HL-60/S4 (cell line): Measurements from ENCODE around the gene NXT1.

Experiments used
- in situ Hi-C: fragments of 300-500 bp; cut with MboI; formaldehyde crosslinking; loops from 2 replicates; pipeline ENCODE4 v1.14.3; 2022; ENCODE audit warnings: low sequenced_read_pairs

The NXT1 gene

DNA sequence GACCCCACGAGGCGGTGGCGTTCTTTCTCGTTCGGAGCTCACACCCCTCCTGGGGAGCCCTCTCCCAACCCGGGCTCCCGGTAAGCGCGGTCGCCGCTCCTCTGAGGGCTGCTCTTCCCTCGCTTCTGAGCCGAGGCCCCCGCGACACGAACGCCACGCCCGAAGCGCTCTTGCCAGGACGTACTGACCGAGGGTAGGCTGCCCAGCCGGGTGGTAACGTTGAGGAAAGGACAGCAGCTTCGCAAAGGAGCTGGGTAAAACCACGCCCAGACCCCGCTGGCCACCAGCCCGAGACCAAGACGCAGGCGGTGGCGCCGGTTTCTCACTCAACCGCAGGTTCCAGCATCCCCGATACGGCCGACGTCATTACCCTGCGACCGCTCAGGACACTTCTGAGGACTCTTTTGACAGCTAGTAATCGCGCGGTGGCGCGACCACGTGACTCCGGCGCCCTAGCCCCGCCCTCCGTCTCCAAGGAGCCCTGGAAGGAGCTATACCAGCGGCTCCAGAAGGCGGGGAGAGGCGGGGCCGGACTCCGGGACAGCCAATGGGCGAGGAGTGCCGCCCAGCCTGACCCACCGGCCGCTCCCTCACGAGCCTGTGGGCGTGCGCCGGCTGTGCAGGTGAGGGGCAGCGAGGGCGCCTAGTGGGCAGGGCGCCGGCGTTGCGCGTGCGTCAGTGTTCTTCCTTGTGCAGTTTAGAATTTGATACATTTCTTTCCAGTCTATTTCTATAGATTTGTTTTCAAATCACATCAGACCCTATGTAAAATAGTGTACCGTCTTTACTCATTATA lies 7.4 kb downstream of the NXT1 start:
- in situ Hi-C loops: no loop called here

- in situ Hi-C loops: no loop called here
Observed at GRCh38 chr20:23358563-23358906, 7.9 kb downstream of the NXT1 start.

- in situ Hi-C loops: no loop called here
Observed at GRCh38 chr20:23358923-23359593, 8.5 kb downstream of the NXT1 start.

DNA sequence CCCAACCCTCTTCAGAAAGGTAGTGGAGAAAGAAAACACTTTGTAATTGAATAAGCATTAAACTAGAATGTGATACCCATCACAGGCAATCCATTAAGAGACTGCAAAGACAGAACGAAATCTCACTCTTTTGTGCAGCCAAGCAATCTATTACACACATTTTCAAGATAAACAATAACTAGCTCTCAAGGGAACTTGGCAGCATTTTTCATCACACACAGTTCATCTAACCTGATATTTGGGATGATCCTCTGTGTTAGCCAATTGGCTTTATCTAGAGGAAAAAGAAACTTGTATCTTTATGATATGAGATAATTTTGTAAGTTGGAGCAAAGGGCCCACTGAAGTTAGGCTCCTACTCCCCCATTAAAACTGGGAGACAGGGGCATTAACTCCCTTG lies 9.9 kb downstream of the NXT1 start:
- in situ Hi-C loops: no loop called here

DNA sequence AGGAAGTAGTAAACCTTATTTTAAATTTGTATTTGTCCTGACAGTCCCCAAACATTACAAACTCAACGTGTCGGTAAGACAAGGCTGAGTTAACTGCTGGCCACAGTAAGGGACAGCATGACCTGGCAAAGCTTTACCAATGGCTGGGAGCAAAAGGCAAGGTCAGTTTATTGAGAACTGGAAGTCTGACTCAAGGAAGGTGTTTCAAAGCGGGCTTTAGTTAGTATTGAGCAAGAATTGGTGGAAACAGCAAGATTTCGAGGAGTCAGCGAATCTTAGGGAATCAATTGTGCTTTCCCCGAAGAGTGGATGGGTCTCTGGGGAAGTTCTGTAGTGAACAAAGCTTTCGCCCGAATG lies 10.5 kb downstream of the NXT1 start:
- in situ Hi-C loops: no loop called here

DNA sequence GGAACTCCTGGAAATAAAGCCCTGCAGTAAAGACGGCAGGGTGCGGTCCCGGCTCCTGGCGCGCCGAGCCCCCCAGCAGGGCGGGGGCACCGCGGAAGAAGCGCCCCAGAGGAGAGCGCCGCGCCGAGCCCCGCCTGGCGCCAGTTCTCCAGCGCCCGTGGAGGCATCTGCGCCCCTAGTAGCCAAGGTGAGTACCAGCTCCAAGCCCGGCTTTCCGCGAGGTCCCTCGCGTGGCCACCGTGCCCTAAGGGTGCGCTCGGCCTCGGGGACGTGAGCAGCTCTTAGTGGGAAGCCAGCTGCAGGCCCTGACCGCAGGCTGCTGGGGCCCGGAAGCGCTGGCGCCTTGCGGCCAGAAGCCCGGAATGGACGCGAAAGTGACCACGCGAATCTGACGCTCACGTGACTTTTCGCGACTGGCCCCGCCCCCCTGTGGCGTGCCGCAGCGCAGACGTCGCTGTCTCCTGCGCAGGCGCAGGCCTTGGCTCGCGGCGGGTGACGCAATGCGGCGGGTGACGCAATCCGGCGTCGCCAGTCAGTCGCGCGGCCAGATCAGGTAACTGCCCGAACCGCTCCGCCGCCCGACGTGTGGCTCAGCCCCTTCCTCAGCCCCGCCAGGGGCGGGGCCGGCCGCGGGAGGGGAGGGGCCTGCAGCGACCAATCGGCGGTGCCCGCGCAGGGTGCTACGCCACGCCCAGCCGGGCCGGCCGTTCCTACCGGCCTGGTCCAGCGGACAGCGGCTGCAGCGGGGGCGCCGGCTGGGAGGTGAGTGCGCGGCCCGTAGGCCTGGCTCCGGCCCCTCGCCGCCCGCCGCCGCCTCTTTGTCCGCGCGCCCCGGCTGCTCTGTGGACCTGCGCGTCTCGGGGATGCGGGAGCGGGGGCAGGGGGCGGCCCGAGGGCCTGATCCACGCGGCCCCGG lies 11.1 kb downstream of the NXT1 start, which contains the start of gene GZF1:
Gene GZF1 (plus strand): TSS at position 707 of the 916 bp plus-strand sequence. CDS start 2,202 bp downstream, outside the sequence.
- in situ Hi-C loops: no loop called here

DNA sequence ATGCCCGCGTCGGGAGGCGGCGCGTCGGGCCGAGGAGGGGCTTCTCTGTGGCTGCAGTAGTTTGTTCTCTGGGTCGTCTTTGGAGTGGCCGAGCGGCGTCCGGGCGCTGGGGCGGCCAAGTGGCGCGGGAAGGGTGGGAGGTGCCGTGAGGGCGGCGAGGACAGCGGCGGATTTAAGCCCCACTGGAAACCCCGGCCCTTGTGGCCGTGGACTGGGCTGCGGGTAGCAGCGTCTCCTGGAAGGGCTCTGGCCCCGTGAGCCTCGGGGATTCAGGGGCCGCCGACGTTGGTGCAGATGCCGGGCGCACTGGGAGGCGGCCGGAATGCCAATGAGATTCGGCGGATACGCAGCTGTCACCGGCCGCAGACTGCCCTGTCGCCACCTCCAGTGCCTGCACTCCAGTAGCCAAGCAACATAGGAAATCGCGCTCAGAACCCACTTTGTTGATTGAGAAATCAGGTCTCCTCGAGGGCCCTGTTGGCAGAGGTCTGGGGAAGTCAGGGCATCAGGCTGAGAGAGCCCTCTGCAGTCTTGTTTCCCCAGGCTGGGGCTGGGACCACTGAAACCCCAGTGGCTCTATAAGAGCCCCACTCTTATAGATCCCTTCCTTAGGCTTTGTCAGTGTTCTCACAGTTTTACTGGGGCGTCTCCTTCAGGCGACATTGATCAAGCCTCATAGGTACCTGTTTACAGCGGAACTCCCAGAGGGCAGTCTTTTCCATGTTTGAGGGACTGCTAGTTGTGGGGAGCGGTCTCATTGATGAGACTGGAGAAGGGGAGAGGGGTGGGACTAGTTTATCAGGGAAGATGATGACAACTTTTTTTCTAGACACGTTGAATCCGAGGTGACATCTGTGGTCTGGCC lies 12.0 kb downstream of the NXT1 start:
- in situ Hi-C loops: no loop called here

DNA sequence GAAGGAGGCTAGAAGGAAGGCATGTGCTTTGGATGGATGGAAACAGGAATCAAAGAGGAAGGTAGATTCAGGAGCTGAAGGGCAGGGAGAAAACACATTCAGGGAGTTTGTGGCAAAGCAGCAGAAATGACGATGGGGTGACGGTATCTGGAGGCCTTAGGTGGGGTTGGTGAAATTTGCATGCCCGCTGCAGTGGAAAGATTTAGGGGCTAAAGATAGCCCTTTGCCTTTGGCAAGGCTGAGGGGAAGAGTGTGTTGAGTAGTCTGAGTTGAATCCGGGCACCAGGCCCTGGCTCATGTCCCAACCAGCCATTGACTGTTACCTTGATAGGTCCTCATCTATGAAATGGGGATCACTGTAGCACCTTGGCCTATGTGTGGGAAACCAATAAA lies 12.7 kb downstream of the NXT1 start:
- in situ Hi-C loops: no loop called here

DNA sequence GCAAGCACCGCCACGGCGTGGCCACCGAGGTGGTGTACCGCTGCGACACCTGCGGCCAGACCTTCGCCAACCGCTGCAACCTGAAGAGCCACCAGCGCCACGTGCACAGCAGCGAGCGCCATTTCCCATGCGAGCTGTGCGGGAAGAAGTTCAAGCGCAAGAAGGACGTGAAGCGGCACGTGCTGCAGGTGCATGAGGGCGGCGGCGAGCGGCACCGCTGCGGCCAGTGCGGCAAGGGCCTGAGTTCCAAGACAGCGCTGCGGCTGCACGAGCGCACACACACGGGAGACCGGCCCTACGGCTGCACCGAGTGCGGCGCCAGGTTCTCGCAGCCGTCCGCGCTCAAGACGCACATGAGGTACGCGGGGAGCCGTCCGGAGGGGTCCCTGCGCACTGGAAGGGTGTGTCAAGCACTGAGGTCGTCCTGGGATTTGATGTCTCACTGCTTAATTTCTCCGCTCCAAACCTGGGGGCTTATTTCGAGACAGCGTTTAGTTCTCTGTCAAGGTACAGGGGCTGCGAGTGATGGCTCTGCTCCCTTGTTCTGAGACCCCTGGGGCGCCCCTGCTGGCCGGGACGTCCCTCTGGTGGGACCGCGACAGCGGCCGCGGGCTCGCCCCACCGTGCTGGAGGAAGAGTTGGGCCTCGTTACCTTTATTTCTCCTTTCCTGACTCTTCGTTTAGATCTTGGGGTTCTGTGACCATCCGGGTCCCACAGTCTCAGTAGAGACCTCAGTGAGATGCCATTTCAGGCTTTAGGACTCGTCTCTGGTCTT lies 15.0 kb downstream of the NXT1 start:
- in situ Hi-C loops: no loop called here

- in situ Hi-C loops: no loop called here
Observed at GRCh38 chr20:23366384-23366783, 15.8 kb downstream of the NXT1 start.

GRCh38 chr20:23367770-23368169 lies 17.2 kb downstream of the NXT1 start:
- in situ Hi-C loops: no loop called here

DNA sequence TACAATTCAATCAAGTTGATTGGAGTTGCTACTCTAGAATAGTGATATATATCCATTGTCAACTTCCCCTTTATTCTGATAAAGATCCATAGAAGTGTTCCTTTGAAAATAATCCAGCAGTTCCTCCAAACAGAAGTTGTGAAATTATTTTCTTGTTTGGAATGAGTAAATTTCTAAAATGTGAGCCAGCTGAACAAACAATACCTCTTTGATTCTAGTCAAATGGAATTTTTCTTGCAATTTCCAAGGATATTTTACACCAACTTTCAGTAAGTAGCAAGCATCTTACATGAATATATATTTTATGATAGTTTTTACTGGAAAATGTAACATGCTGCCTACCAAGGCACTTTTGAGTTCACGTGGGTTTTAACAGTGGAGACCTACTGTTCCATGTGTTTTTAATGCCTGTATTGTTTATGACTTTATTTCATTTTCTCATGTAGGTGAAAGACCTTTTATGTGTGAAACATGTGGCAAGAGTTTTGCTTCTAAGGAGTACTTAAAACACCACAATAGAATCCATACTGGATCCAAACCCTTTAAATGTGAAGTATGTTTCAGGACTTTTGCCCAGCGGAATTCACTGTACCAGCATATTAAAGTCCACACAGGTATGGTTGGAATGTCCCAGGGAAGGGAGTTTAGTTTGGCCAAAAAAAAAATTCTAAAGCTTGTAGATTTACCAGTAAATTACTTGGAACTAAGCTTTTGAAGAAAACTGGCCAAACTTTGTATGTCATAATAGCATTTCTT lies 17.9 kb downstream of the NXT1 start:
- in situ Hi-C loops: no loop called here

GRCh38 chr20:23369072-23369823 lies 18.7 kb downstream of the NXT1 start:
- in situ Hi-C loops: no loop called here

DNA sequence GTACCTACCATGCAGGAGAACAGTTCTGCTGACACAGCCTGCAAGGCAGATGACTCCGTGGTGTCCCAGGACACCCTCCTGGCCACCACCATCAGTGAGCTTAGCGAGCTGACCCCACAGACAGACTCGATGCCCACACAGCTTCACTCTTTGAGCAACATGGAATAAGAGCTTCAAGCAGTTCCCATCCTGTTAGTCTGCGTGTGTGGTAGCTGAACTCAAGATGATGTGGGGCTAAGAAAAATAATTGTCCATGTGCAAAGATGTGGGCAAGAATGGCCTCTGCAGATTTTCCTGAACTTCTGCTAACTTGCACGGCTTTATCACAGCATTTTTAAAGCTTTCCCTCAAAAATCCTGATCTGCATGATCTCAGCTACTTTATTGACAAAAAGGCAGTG lies 19.7 kb downstream of the NXT1 start:
- in situ Hi-C loops: no loop called here

DNA sequence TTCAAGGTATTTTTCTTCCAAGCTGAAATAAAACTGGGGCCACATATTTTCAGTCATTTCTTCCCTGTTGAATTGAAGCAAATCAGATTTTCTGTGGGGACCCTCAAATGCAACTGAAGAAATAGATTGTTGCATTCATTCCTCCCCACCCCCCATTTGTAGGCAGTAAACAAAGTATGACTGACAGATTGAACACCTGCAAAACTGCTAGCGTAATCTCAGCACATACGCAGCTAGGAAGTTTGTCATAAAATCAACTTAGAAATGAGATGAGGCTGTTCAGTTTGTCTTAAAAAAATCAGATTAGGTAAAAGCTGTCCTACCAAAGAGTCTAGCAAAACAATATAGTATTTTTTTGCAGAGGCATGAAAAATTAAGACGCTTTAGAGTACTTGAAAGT lies 20.3 kb downstream of the NXT1 start:
- in situ Hi-C loops: no loop called here

GRCh38 chr20:23371496-23371895 lies 20.9 kb downstream of the NXT1 start:
- in situ Hi-C loops: no loop called here

GRCh38 chr20:23374441-23374840 lies 23.9 kb downstream of the NXT1 start:
- in situ Hi-C loops: no loop called here

DNA sequence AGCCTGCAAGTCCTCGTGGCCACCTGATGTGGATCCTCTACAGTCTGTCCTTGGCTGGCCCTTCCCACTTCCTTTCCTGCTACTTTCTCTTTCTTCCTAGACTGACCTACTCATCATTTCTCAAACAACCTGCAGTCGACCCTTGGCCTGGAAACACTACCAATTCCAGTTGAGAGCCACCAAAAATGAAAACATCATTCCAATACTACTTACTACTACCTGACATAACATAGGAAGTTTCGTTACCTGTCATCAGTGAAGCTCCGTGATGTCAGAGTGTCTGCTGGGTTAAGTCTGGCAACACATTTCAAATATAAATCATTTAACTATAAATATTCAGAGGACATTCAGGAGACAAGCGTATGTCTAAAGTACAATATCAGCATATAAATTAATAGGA lies 25.2 kb downstream of the NXT1 start:
- in situ Hi-C loops: no loop called here
